ENCODE results near the gene CHRNB1. TPM values are rescaled to one million over a fixed set of nuclear protein-coding genes. Genes with fewer than 3 reads are reported as not detected.

CHRNB1 gene
- total and polyA plus RNA-seq, 2 experiments from 2014 or later, result 11.1 to 11.2 TPM

GRCh38 chr17:7462474-7463371 lies 17.9 kb downstream of the CHRNB1 start:
- Histone ChIP-seq H3K4me3 (no peak overlapping the region), H3K79me2 (replicated peaks; ENCODE audit: insufficient read depth) (no peaks in the 10 kb centered on the region), H2AFZ (no peak overlapping the region), H3K27ac (ENCODE audit: low read depth) (no peak overlapping the region), H3K27me3 (ENCODE audit: insufficient read depth) (no peaks in the 10 kb centered on the region), H3K9me2 (ENCODE audit: insufficient read depth) (peaks cover 4% of the 10 kb centered on the region; the same call in 1 of the 2 replicates), H3F3A (replicated peaks; ENCODE audit: low read depth) (0 out of 2 replicates have a peak, but pooled peaks cover 5% of the 10 kb centered on the region), H3K36me3 (ENCODE audit: insufficient read depth) (no peaks in the 10 kb centered on the region), H3K4me2 (no peak overlapping the region), H4K20me1 (replicated peaks; ENCODE audit: insufficient read depth) (no peaks in the 10 kb centered on the region), H3K4me1 (ENCODE audit: insufficient read depth) (peaks cover 15% of the 10 kb centered on the region; the same call in 1 of the 2 replicates)
- DNase-seq (ENCODE audit: low spot score), result no peak
- peaks cover 11% of the 10 kb centered on the region for H3K36me3 Mint-ChIP-seq (ENCODE audit: low read depth)
- TF ChIP-seq REST (IDR thresholded peaks at IDR 0.05; ENCODE audit: unreplicated experiment) (no peak), ZNF114 (CRISPR knock-in tag; IDR thresholded peaks at IDR 0.05) (no peak), CTCF (conservative IDR thresholded peaks at IDR 0.05; ENCODE audit: low read depth in 2 of 2) (no peak), STAT1 (IDR thresholded peaks at IDR 0.05; ENCODE audit: unreplicated experiment) (no peak), POLR2AphosphoS5 (IDR thresholded peaks at IDR 0.05; ENCODE audit: low read depth) (no peak), CREB1 (CRISPR knock-in tag; IDR thresholded peaks at IDR 0.05; ENCODE audit: low read depth) (no peak), EZH2phosphoT487 (IDR thresholded peaks at IDR 0.05; ENCODE audit: unreplicated experiment) (no peak), JUNB (IDR thresholded peaks at IDR 0.05; ENCODE audit: unreplicated experiment) (no peak), EZH2 (IDR thresholded peaks at IDR 0.05; ENCODE audit: low read depth, unreplicated experiment) (no peak), NANOG (IDR thresholded peaks at IDR 0.05; ENCODE audit: borderline replicate concordance) (no peak), ZNF331 (CRISPR knock-in tag; IDR thresholded peaks at IDR 0.05; ENCODE audit: low read depth) (no peak)
- TF ChIP-seq, protein P1, sequence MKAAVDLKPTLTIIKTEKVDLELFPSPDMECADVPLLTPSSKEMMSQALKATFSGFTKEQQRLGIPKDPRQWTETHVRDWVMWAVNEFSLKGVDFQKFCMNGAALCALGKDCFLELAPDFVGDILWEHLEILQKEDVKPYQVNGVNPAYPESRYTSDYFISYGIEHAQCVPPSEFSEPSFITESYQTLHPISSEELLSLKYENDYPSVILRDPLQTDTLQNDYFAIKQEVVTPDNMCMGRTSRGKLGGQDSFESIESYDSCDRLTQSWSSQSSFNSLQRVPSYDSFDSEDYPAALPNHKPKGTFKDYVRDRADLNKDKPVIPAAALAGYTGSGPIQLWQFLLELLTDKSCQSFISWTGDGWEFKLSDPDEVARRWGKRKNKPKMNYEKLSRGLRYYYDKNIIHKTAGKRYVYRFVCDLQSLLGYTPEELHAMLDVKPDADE (IDR thresholded peaks at IDR 0.05), result no peak
- TF ChIP-seq, protein P2, sequence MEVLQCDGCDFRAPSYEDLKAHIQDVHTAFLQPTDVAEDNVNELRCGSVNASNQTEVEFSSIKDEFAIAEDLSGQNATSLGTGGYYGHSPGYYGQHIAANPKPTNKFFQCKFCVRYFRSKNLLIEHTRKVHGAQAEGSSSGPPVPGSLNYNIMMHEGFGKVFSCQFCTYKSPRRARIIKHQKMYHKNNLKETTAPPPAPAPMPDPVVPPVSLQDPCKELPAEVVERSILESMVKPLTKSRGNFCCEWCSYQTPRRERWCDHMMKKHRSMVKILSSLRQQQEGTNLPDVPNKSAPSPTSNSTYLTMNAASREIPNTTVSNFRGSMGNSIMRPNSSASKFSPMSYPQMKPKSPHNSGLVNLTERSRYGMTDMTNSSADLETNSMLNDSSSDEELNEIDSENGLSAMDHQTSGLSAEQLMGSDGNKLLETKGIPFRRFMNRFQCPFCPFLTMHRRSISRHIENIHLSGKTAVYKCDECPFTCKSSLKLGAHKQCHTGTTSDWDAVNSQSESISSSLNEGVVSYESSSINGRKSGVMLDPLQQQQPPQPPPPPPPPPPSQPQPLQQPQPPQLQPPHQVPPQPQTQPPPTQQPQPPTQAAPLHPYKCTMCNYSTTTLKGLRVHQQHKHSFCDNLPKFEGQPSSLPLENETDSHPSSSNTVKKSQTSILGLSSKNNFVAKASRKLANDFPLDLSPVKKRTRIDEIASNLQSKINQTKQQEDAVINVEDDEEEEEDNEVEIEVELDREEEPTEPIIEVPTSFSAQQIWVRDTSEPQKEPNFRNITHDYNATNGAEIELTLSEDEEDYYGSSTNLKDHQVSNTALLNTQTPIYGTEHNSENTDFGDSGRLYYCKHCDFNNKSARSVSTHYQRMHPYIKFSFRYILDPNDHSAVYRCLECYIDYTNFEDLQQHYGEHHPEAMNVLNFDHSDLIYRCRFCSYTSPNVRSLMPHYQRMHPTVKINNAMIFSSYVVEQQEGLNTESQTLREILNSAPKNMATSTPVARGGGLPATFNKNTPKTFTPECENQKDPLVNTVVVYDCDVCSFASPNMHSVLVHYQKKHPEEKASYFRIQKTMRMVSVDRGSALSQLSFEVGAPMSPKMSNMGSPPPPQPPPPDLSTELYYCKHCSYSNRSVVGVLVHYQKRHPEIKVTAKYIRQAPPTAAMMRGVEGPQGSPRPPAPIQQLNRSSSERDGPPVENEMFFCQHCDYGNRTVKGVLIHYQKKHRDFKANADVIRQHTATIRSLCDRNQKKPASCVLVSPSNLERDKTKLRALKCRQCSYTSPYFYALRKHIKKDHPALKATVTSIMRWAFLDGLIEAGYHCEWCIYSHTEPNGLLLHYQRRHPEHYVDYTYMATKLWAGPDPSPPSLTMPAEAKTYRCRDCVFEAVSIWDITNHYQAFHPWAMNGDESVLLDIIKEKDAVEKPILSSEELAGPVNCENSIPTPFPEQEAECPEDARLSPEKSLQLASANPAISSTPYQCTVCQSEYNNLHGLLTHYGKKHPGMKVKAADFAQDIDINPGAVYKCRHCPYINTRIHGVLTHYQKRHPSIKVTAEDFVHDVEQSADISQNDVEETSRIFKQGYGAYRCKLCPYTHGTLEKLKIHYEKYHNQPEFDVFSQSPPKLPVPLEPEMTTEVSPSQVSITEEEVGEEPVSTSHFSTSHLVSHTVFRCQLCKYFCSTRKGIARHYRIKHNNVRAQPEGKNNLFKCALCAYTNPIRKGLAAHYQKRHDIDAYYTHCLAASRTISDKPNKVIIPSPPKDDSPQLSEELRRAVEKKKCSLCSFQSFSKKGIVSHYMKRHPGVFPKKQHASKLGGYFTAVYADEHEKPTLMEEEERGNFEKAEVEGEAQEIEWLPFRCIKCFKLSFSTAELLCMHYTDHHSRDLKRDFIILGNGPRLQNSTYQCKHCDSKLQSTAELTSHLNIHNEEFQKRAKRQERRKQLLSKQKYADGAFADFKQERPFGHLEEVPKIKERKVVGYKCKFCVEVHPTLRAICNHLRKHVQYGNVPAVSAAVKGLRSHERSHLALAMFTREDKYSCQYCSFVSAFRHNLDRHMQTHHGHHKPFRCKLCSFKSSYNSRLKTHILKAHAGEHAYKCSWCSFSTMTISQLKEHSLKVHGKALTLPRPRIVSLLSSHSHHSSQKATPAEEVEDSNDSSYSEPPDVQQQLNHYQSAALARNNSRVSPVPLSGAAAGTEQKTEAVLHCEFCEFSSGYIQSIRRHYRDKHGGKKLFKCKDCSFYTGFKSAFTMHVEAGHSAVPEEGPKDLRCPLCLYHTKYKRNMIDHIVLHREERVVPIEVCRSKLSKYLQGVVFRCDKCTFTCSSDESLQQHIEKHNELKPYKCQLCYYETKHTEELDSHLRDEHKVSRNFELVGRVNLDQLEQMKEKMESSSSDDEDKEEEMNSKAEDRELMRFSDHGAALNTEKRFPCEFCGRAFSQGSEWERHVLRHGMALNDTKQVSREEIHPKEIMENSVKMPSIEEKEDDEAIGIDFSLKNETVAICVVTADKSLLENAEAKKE (CRISPR knock-in tag; IDR thresholded peaks at IDR 0.05), result no peak
- H3K27me3 Mint-ChIP-seq (ENCODE audit: insufficient read depth, low read depth, poor library complexity), result peaks cover 17% of the 10 kb centered on the region
- H3K4me1 Mint-ChIP-seq, result peaks cover 22% of the 10 kb centered on the region
- H3K27ac Mint-ChIP-seq, result no peak overlapping the region
- H3K9me3 Mint-ChIP-seq, result no peaks in the 10 kb centered on the region
- no peak for ATAC-seq
- H3K4me3 Mint-ChIP-seq, result no peak overlapping the region

Measured in GM23338 (cell line).